Brain microvascular endothelial cell (primary cell): ENCODE data around the gene PTGER4.
"Not testable (repeated sequence)": the region's sequence is repeated elsewhere in the genome, so short reads cannot be mapped to it uniquely, and the experiment has no call there.

ENCODE experiments used
- DNase-seq: peaks from one replicate; pipeline ENCODE4 v3.0.0-alpha.2; 2020
- H3K27ac ChIP-seq: fragments of 250-450 bp; sonication (Bioruptor Pico); 2 replicates; pipeline ENCODE4 v1.5.1; 2020; ENCODE audit warnings: mild to moderate bottlenecking, moderate library complexity
- H3K27me3 ChIP-seq: fragments of 250-450 bp; sonication (Bioruptor Pico); replicated peaks from 2 replicates; pipeline ENCODE4 v1.5.1; 2020; ENCODE audit warnings: mild to moderate bottlenecking
- H3K36me3 ChIP-seq: fragments of 250-450 bp; sonication (Bioruptor Pico); replicated peaks from 2 replicates; pipeline ENCODE4 v1.5.1; 2020; ENCODE audit warnings: mild to moderate bottlenecking
- H3K4me3 ChIP-seq: 2 replicates; pipeline ENCODE4 v1.5.1; 2011; ENCODE audit warnings: low read depth, mild to moderate bottlenecking, control low read depth, low read length, moderate library complexity
- in situ Hi-C: cut with HindIII; loops from 2 replicates; pipeline ENCODE4 v1.10.0; 2017; ENCODE audit warnings: low sequenced_read_pairs, low pct_ligation_motif_present
- TF ChIP-seq, protein P1 (sequence below): IDR thresholded peaks from 2 replicates; pipeline ENCODE4 v1.5.1; 2011; ENCODE audit warnings: low read depth, mild to moderate bottlenecking, moderate library complexity, low read length, control low read depth, inconsistent platforms; ENCODE audit errors: missing control alignments

PTGER4 gene

DNA sequence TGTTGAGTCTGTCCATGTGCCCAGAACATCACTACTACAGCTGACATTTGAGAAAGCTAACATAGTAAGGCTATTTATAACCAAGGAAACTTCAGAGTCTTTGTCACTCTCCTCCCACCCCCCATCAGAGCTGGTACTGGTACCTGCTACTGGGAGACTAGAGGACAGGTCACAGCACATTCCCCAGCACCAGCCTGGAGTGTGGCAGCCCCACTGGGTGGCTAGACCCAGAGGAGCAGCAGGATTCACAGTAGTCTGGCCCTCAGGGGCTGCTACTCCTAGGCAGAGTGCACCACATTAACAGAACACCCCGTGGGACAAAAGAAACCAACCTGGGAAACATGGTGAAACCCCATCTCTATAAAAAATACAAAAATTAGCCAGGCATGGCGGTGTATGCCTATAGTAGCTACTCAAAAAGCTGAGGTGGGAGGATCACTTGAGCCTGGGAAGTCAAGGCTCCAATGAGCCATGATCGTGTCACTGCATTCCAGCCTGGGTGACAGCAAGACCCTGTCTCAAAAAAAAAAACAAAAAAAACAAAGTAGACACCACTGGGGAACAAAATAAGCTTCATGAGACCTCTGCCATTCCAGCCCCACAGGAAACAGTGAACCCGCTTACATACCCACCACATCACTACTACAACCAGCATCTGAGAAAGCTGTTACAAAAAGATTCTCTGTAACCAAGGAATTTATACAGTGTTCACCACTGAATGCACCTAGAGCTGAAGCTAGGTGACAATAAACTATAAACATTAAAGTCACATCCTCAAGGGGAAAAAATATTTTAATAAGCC is 26.3 kb upstream of the PTGER4 start:
- no peak for DNase-seq
- no peaks in the 10 kb centered on the region for H3K27me3 ChIP-seq

DNA sequence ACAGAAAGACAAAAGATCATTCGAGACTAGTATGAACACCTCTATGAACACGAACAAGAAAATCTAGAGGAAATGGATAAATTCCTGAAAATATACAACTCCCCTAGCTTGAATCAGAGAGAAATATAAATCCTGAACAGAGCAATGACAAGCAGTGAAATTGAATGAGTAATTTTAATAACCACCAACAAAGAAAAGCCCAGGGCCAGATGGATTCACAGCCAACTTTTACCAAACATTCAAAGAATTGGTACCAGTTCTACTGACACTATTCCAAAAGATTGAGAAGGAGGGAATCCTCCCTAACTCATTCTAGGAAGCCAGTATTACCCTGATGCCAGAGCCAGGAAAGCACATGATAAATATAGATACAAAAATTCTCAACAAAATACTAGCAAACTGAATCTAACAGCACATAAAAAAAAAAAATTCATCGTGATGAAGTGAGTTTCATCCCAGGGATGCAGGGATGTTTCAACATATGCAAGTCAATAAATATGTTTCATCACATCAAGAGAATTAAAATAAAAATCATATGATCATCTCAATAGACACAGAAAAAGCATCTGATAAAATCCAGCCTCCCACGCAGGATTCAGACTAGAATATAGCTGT is 25.2 kb upstream of the PTGER4 start:
- no peaks in the 10 kb centered on the region for H3K27me3 ChIP-seq
- TF ChIP-seq, protein P1, sequence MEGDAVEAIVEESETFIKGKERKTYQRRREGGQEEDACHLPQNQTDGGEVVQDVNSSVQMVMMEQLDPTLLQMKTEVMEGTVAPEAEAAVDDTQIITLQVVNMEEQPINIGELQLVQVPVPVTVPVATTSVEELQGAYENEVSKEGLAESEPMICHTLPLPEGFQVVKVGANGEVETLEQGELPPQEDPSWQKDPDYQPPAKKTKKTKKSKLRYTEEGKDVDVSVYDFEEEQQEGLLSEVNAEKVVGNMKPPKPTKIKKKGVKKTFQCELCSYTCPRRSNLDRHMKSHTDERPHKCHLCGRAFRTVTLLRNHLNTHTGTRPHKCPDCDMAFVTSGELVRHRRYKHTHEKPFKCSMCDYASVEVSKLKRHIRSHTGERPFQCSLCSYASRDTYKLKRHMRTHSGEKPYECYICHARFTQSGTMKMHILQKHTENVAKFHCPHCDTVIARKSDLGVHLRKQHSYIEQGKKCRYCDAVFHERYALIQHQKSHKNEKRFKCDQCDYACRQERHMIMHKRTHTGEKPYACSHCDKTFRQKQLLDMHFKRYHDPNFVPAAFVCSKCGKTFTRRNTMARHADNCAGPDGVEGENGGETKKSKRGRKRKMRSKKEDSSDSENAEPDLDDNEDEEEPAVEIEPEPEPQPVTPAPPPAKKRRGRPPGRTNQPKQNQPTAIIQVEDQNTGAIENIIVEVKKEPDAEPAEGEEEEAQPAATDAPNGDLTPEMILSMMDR: no peak
- no peak for DNase-seq
- no peak overlapping the region for H3K4me3 ChIP-seq
- no peaks in the 10 kb centered on the region for H3K36me3 ChIP-seq
- H3K27ac ChIP-seq: no peak overlapping the region
- in situ Hi-C loops: no loop called here

More for the DNA sequence above, 26.3 kb upstream of the PTGER4 start:
- in situ Hi-C loops: no loop called here
- H3K27ac ChIP-seq: no peak overlapping the region
- no peaks in the 10 kb centered on the region for H3K36me3 ChIP-seq
- TF ChIP-seq, protein P1: no peak
- no peak overlapping the region for H3K4me3 ChIP-seq

DNA sequence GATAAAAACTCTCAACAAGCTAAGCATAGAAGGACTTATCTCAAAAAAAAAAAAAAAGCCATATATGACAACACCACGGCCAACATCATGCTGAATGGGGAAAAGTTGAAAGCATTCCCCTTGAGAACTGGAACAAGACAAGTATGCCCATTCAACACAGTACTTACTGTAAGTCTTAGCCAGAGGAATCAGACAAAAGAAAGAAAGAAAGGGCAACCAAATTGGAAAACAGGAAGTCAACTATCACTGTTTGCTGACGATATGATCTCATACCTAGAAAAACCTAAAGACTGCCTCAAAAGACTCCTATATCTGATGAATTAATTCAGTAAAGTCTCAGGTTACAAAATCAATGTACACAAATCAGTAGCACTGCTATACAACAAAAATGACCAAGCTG is 24.6 kb upstream of the PTGER4 start:
- H3K36me3 ChIP-seq: no peaks in the 10 kb centered on the region
- no peak for DNase-seq
- TF ChIP-seq, protein P1: no peak
- H3K27ac ChIP-seq: no peak overlapping the region
- no peaks in the 10 kb centered on the region for H3K27me3 ChIP-seq
- in situ Hi-C loops: no loop called here
- no peak overlapping the region for H3K4me3 ChIP-seq

DNA sequence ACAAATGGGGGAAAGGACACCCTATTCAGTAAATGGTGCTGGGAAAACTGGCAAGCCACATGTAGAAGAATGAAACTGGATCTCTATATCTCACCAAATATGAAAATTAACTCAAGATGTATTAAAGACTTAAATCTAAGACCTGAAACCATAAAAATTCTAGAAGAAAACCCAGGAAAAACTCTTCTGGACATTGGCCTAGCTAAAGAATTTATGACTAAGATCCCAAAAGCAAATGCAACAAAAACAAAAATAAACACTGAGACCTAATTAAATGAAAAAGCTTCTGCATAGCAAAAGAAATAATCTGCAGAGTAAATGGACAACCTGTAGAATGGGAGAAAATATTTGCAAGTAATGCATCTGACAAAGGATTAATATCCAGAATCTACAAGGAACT is 23.6 kb upstream of the PTGER4 start:
- H3K36me3 ChIP-seq, H3K27ac ChIP-seq, in situ Hi-C loops, DNase-seq, H3K27me3 ChIP-seq, H3K4me3 ChIP-seq: not testable (repeated sequence)

DNA sequence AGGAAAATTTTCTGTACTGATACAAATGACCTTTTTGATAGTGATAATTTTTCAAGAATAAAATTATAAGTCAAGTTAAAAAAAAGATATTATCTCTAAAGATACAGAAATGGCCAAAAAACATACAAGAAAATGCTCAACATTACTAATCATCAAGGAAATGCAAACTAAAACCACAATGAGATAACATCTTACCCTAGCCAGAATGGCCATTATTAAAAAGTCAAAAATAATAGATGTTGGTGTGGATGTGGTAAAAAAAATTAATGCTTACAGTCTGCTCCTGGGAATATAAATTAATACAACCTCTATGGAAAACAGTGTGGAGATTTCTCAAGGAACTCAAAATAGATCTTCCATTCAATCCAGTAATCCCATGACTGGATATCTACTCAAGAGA is 22.9 kb upstream of the PTGER4 start:
- DNase-seq: no peak
- no peak overlapping the region for H3K27ac ChIP-seq
- H3K27me3 ChIP-seq: no peaks in the 10 kb centered on the region
- H3K36me3 ChIP-seq: no peaks in the 10 kb centered on the region
- in situ Hi-C loops: no loop called here
- no peak overlapping the region for H3K4me3 ChIP-seq
- TF ChIP-seq, protein P1: no peak

DNA sequence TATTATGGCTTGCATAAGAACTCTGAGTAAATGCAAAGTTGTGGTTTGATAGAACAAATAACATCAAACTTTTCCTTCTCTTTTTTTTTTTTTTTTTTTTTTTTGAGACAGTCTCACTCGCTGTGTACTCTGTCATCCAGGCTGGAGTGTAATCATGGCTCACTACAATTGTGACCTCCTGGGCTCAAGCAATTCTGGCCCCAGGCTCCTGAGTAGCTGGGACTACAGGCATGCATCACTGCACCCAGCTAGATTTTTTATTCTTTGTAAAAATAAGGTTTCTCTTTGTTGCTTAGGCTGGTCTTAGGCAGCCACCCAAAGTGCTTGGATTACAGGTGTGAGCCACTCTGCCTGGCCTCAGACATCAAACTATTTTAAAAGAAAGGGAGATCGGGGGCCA is 19.0 kb upstream of the PTGER4 start:
- in situ Hi-C loops: no loop called here
- Histone ChIP-seq H3K27ac (no peak overlapping the region), H3K4me3 (no peak overlapping the region), H3K36me3 (no peaks in the 10 kb centered on the region), H3K27me3 (no peaks in the 10 kb centered on the region)
- TF ChIP-seq, protein P1: no peak
- DNase-seq: no peak
